ENCODE results near the gene KCNQ1.

- no peak for TF ChIP-seq TAF1 (IDR thresholded peaks at IDR 0.05; ENCODE audit: borderline replicate concordance, low read depth, low read length)
- TF ChIP-seq POLR2AphosphoS5 (IDR thresholded peaks at IDR 0.05; ENCODE audit: low read depth, low read length) = no peak
- no peak for TF ChIP-seq POLR2A (IDR thresholded peaks at IDR 0.05; ENCODE audit: low read depth, low read length)
Observed at GRCh38 chr11:2509481-2510001, 64.7 kb downstream of the KCNQ1 start.

Data from GM12892 (cell line).